ENCODE data around the gene ZBTB48. TPM values are rescaled to one million over a fixed set of nuclear protein-coding genes. Genes with fewer than 3 reads are reported as not detected.
"Not testable (repeated sequence)": the region's sequence is repeated elsewhere in the genome, so short reads cannot be mapped to it uniquely, and the experiment has no call there.

Gene ZBTB48
- total RNA-seq, 1 donor from 2014 or later: 9.1 TPM

GRCh38 chr1:6557597-6557996, 22.2 kb upstream of the ZBTB48 start:
- intact Hi-C loops (cut with DNase I): loop anchor here (5.0 kb wide), 1 partner anchor 90 kb away; no protein-coding TSS in a partner anchor
- DNase-seq (ENCODE audit: extremely low spot score in 2 of 2): no peak
- H3K27me3 ChIP-seq: no peaks in the 10 kb centered on the region
- no peak overlapping the region for H3K27ac ChIP-seq
- H3K9me3 ChIP-seq: no peaks in the 10 kb centered on the region
- no peaks in the 10 kb centered on the region for H3K36me3 ChIP-seq
- H3K4me3 ChIP-seq: no peak overlapping the region
- no peak for TF ChIP-seq POLR2A (IDR thresholded peaks at IDR 0.05)
- TF ChIP-seq POLR2AphosphoS5 (IDR thresholded peaks at IDR 0.05; ENCODE audit: insufficient read depth in 1 of 2, low read depth in 1 of 2): no peak
- TF ChIP-seq CTCF (IDR thresholded peaks at IDR 0.05): no peak
- peaks cover 22% of the 10 kb centered on the region for H3K4me1 ChIP-seq

GRCh38 chr1:6559161-6559560, 20.6 kb upstream of the ZBTB48 start:
- intact Hi-C loops (cut with DNase I): loop anchor here (5.0 kb wide), 1 partner anchor 88 kb away; no protein-coding TSS in a partner anchor
- DNase-seq (ENCODE audit: extremely low spot score in 2 of 2); H3K36me3 ChIP-seq; H3K27me3 ChIP-seq; H3K4me1 ChIP-seq; H3K4me3 ChIP-seq; H3K27ac ChIP-seq; H3K9me3 ChIP-seq: not testable (repeated sequence)

- no peaks in the 10 kb centered on the region for H3K36me3 ChIP-seq
- intact Hi-C loops (cut with DNase I): no loop called here
- TF ChIP-seq POLR2AphosphoS5 (IDR thresholded peaks at IDR 0.05; ENCODE audit: insufficient read depth in 1 of 2, low read depth in 1 of 2) (no peak), CTCF (IDR thresholded peaks at IDR 0.05) (no peak), POLR2A (IDR thresholded peaks at IDR 0.05) (no peak)
Observed at GRCh38 chr1:6560267-6560666, 19.5 kb upstream of the ZBTB48 start.

GRCh38 chr1:6569033-6569432, 10.8 kb upstream of the ZBTB48 start:
- TF ChIP-seq CTCF (IDR thresholded peaks at IDR 0.05) (no peak), POLR2A (IDR thresholded peaks at IDR 0.05) (no peak), POLR2AphosphoS5 (IDR thresholded peaks at IDR 0.05; ENCODE audit: insufficient read depth in 1 of 2, low read depth in 1 of 2) (no peak)
- Histone ChIP-seq H3K27ac (no peak overlapping the region), H3K36me3 (no peaks in the 10 kb centered on the region), H3K27me3 (no peaks in the 10 kb centered on the region), H3K4me3 (no peak overlapping the region), H3K4me1 (no peaks in the 10 kb centered on the region), H3K9me3 (no peaks in the 10 kb centered on the region)
- DNase-seq (ENCODE audit: extremely low spot score in 2 of 2): no peak
- intact Hi-C loops (cut with DNase I): no loop called here

More at GRCh38 chr1:6560267-6560666, 19.5 kb upstream of the ZBTB48 start:
- Histone ChIP-seq H3K27ac (no peak overlapping the region), H3K4me3 (no peak overlapping the region), H3K9me3 (no peaks in the 10 kb centered on the region), H3K27me3 (no peaks in the 10 kb centered on the region), H3K4me1 (peaks cover under 1% of the 10 kb centered on the region)
- DNase-seq (ENCODE audit: extremely low spot score in 2 of 2): no peak

- Histone ChIP-seq H3K9me3 (no peaks in the 10 kb centered on the region), H3K36me3 (no peaks in the 10 kb centered on the region), H3K4me1 (no peaks in the 10 kb centered on the region), H3K27me3 (no peaks in the 10 kb centered on the region), H3K4me3 (no peak overlapping the region), H3K27ac (no peak overlapping the region)
- TF ChIP-seq POLR2A (IDR thresholded peaks at IDR 0.05) (no peak), POLR2AphosphoS5 (IDR thresholded peaks at IDR 0.05; ENCODE audit: insufficient read depth in 1 of 2, low read depth in 1 of 2) (no peak), CTCF (IDR thresholded peaks at IDR 0.05) (no peak)
- DNase-seq (ENCODE audit: extremely low spot score in 2 of 2): no peak
- intact Hi-C loops (cut with DNase I): no loop called here
Observed at GRCh38 chr1:6570100-6570499, 9.7 kb upstream of the ZBTB48 start.
